HEK293 (cell line): ENCODE results near the gene CATSPERD.

Experiments
- CTCF ChIA-PET: fragments of 350-600 bp; formaldehyde crosslinking; extraction: SDS; loops from one replicate; lab custom pipeline; 2021; ENCODE audit warnings: antibody characterized with exemption; lab: Yijun Ruan, JAX
- POLR2A ChIA-PET: fragments of 300-600 bp; formaldehyde crosslinking; extraction: SDS; loops from one replicate; lab custom pipeline; 2020; ENCODE audit warnings: antibody characterized with exemption, inconsistent platforms; lab: Yijun Ruan, JAX
- H3K27ac ChIP-seq: fragments of 200-500 bp; sonication (Bioruptor generic); 2 replicates; pipeline ENCODE4 v1.5.1; 2014; ENCODE audit warnings: low read depth, low read length, control low read depth, inconsistent platforms; ENCODE audit errors: extremely low read depth
- H3K36me3 ChIP-seq, 2 experiments: fragments of 200-500 bp in 1 of 2; sonication (Bioruptor generic) in 1 of 2; 1 replicate in 1 of 2; 2 replicates in 1 of 2; pipeline ENCODE4 v1.5.1; 2014 to 2017; ENCODE audit warnings: inconsistent platforms in 2 of 2, low read length in 2 of 2; ENCODE audit not compliant: control insufficient read depth in 2 of 2, insufficient read depth in 1 of 2
- H3K4me1 ChIP-seq: fragments of 200-500 bp; sonication (Bioruptor generic); 2 replicates; pipeline ENCODE4 v1.5.1; 2014; ENCODE audit warnings: mild to moderate bottlenecking, low read length, inconsistent platforms; ENCODE audit not compliant: control insufficient read depth, insufficient read depth
- H3K4me3 ChIP-seq: 2 replicates; pipeline ENCODE4 v1.5.1; 2011; ENCODE audit warnings: low read depth, mild to moderate bottlenecking, control low read depth, low read length, moderate library complexity
- H3K9me3 ChIP-seq: fragments of 200-500 bp; sonication (Bioruptor generic); 2 replicates; pipeline ENCODE4 v1.5.1; 2014; ENCODE audit warnings: low read depth, low read length, inconsistent platforms; ENCODE audit not compliant: control insufficient read depth, insufficient read depth
- HOXD13 ChIP-seq: sonication (generic); formaldehyde crosslinking; IDR thresholded peaks from 2 replicates; pipeline ENCODE4 v1.8.0; 2022; ENCODE audit warnings: missing genetic modification reagents, borderline replicate concordance
- MYNN ChIP-seq: fragments of 450-650 bp; formaldehyde crosslinking; IDR thresholded peaks from 2 replicates; pipeline ENCODE4 v1.5.1; 2016; ENCODE audit warnings: missing biosample characterization, missing genetic modification characterization, borderline replicate concordance
- MZF1 ChIP-seq: fragments of 450-650 bp; formaldehyde crosslinking; IDR thresholded peaks from 2 replicates; pipeline ENCODE4 v1.5.1; 2017; ENCODE audit warnings: missing biosample characterization, missing genetic modification characterization, borderline replicate concordance
- SCRT2 ChIP-seq: fragments of 450-650 bp; formaldehyde crosslinking; IDR thresholded peaks from 2 replicates; pipeline ENCODE4 v1.5.1; 2016; ENCODE audit warnings: missing biosample characterization, missing genetic modification characterization
- SP2 ChIP-seq: fragments of 450-650 bp; formaldehyde crosslinking; IDR thresholded peaks from 2 replicates; pipeline ENCODE4 v1.5.1; 2016; ENCODE audit warnings: missing biosample characterization, missing genetic modification characterization
- ZNF138 ChIP-seq: fragments of 450-650 bp; formaldehyde crosslinking; IDR thresholded peaks from 2 replicates; pipeline ENCODE4 v1.5.1; 2016; ENCODE audit warnings: missing biosample characterization, missing genetic modification characterization, borderline replicate concordance
- ZNF155 ChIP-seq: fragments of 450-650 bp; formaldehyde crosslinking; IDR thresholded peaks from 2 replicates; pipeline ENCODE4 v1.5.1; 2016; ENCODE audit warnings: missing biosample characterization, missing genetic modification characterization
- ZNF184 ChIP-seq: fragments of 450-650 bp; IDR thresholded peaks from 2 replicates; pipeline ENCODE4 v1.5.1; 2018; ENCODE audit warnings: missing biosample characterization, mild to moderate bottlenecking, missing genetic modification characterization
- ZNF211 ChIP-seq: fragments of 450-650 bp; formaldehyde crosslinking; IDR thresholded peaks from 2 replicates; pipeline ENCODE4 v1.5.1; 2016; ENCODE audit warnings: low read depth, missing biosample characterization, missing genetic modification characterization
- ZNF23 ChIP-seq: fragments of 450-650 bp; formaldehyde crosslinking; IDR thresholded peaks from 2 replicates; pipeline ENCODE4 v1.5.1; 2016; ENCODE audit warnings: missing biosample characterization, missing genetic modification characterization, borderline replicate concordance
- ZNF548 ChIP-seq: fragments of 450-650 bp; formaldehyde crosslinking; IDR thresholded peaks from 2 replicates; pipeline ENCODE4 v1.5.1; 2016; ENCODE audit warnings: missing biosample characterization, missing genetic modification characterization
- ZNF677 ChIP-seq: fragments of 450-650 bp; IDR thresholded peaks from 2 replicates; pipeline ENCODE4 v1.5.0; 2018; ENCODE audit warnings: missing biosample characterization, mild to moderate bottlenecking, missing genetic modification characterization, moderate library complexity
- ZXDB ChIP-seq: fragments of 450-650 bp; formaldehyde crosslinking; IDR thresholded peaks from 2 replicates; pipeline ENCODE4 v1.5.1; 2016; ENCODE audit warnings: missing biosample characterization, missing genetic modification characterization
- TF ChIP-seq, protein P1 (sequence below): fragments of 450-650 bp; formaldehyde crosslinking; IDR thresholded peaks from 2 replicates; pipeline ENCODE4 v1.5.1; 2016; ENCODE audit warnings: missing biosample characterization, missing genetic modification characterization
- TF ChIP-seq, protein P2 (sequence below): fragments of 450-650 bp; formaldehyde crosslinking; IDR thresholded peaks from 2 replicates; pipeline ENCODE4 v1.5.1; 2016; ENCODE audit warnings: missing biosample characterization, missing genetic modification characterization
- TF ChIP-seq, protein P3 (sequence below): fragments of 450-650 bp; formaldehyde crosslinking; IDR thresholded peaks from 2 replicates; pipeline ENCODE4 v1.5.1; 2016; ENCODE audit warnings: missing biosample characterization, missing genetic modification characterization
- TF ChIP-seq, protein P4 (sequence below): fragments of 450-650 bp; formaldehyde crosslinking; IDR thresholded peaks from 2 replicates; pipeline ENCODE4 v1.5.1; 2016; ENCODE audit warnings: missing biosample characterization, missing genetic modification characterization
- TF ChIP-seq, protein P5 (sequence below): fragments of 450-650 bp; formaldehyde crosslinking; IDR thresholded peaks from 2 replicates; pipeline ENCODE4 v1.5.1; 2016; ENCODE audit warnings: missing biosample characterization, missing genetic modification characterization

CATSPERD gene

DNA sequence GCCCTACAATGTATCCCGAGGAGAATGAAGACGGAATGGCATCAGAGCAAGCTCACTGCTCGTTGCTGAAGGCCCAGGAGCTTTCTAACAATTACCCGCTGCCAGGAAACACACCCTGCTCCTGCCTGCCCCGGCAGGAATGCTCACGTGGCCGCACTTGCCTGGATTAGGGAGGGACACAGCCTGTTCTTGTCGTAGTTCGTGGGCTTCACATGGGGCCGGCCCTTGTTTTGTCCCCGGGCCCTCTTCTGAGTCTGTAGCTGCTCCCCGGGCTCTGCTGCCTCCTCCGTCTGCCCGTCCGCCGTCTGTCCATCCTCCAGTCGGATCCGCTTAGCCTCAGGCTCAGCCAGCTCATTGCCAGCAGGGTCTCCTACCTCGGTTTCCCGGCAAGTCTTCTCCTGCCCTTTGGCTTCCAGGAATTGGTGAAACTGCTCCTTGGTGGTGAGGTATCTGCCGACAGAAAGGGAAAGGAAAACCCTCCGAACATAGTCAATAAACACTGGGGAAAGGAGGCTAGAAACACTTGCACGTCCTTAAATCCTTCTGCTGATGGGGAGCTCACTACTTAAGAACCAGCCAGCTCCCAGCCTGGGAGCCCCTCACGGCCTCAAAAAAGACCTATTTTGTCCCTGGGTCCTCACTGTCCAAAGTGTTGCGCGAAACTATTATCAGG, 69.6 kb downstream of the CATSPERD start:
- Histone ChIP-seq H3K4me3 (peak overlapping the region; percentile 71), H3K36me3 (peaks cover 11 to 52% of the 10 kb centered on the region in 2 experiments; a peak in 2 of 3 replicates), H3K9me3 (no peaks in the 10 kb centered on the region), H3K4me1 (no peaks in the 10 kb centered on the region), H3K27ac (0 out of 2 replicates have a peak overlapping the region, but pooled peaks have one; percentile 18)
- ChIA-PET POLR2A (interaction anchor here (0.5 to 2.1 kb wide), 6 partner anchors 14 to 114 kb away, joined by 3 to 18 read pairs (median 8); partner anchors contain the start of genes CATSPERD, LONP1, NDUFA11 and RPL36), CTCF (interaction anchor here (0.6 to 2.8 kb wide), 5 partner anchors 14 to 148 kb away, joined by 3 to 24 read pairs (median 3); partner anchors contain the start of gene NRTN)
- peak; percentile 96 for TF ChIP-seq ZNF677 (tag by site-specific recombination)
- no peak for TF ChIP-seq MZF1

DNA sequence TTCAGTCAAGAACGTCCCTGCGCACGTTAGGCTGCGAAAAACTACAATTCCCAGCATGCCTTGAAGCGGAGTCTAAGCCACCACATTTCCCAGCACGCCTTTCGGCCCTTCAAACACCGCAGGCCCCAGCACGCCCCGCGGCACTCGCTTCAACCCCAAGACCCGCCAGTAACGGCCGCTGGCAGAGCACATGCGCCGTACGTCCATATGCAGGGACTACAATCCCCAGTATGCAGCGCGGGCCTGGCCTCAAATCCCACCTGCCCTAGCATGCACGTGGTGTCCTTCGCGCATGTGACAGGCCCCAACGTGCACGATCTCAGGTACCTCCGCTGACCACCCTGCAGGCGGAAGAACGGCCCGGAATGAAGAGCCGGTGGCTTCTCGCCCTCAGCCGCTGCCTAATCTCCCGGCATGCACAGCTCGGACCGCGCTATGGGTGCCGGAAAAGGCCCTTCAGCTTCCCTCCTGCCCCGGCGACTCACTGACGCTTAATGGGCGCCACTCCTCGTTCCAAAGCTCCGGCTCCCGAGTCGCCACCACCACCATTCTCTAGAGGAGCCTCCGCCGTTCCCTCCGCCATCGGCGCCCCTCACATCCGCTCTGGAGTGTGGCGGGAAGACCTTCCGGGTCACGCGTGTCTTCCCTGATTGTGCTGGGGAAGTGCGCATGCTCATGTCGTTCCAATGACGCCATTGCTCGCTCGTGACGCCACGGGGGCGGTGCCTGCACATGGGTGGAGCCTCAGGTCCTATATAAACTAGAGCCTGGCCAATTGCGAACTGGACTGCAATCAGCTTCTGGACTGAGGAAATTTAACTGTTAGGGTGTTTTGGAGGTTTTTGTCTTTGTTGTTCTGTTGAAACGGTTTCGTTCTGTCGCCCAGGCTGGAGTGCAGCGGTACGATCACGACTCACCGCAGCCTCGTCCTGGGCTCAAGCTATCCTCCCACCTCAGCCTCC, 70.4 kb downstream of the CATSPERD start, which contains the start of gene DUS3L:
DUS3L (minus strand) TSS at position 605 of the 962 bp plus-strand sequence; CDS start at position 583, 22 bp downstream.
- Histone ChIP-seq H3K9me3 (no peaks in the 10 kb centered on the region), H3K27ac (peak within 1 kb of the TSS; percentile 82), H3K36me3 (peaks cover 8 to 44% of the 10 kb centered on the region in 2 experiments; a peak in 2 of 3 replicates), H3K4me3 (peak within 1 kb of the TSS; percentile 71), H3K4me1 (no peaks in the 10 kb centered on the region)
- ChIA-PET CTCF (interaction anchor here (0.6 to 2.8 kb wide), 6 partner anchors 13 to 917 kb away, joined by 3 to 24 read pairs (median 4); partner anchors contain the start of gene NRTN), POLR2A (interaction anchor here (1.2 to 2.1 kb wide), 6 partner anchors 8 to 113 kb away, joined by 3 to 18 read pairs (median 7); partner anchors contain the start of genes CATSPERD, LONP1 and NDUFA11)
- TF ChIP-seq, protein P1, sequence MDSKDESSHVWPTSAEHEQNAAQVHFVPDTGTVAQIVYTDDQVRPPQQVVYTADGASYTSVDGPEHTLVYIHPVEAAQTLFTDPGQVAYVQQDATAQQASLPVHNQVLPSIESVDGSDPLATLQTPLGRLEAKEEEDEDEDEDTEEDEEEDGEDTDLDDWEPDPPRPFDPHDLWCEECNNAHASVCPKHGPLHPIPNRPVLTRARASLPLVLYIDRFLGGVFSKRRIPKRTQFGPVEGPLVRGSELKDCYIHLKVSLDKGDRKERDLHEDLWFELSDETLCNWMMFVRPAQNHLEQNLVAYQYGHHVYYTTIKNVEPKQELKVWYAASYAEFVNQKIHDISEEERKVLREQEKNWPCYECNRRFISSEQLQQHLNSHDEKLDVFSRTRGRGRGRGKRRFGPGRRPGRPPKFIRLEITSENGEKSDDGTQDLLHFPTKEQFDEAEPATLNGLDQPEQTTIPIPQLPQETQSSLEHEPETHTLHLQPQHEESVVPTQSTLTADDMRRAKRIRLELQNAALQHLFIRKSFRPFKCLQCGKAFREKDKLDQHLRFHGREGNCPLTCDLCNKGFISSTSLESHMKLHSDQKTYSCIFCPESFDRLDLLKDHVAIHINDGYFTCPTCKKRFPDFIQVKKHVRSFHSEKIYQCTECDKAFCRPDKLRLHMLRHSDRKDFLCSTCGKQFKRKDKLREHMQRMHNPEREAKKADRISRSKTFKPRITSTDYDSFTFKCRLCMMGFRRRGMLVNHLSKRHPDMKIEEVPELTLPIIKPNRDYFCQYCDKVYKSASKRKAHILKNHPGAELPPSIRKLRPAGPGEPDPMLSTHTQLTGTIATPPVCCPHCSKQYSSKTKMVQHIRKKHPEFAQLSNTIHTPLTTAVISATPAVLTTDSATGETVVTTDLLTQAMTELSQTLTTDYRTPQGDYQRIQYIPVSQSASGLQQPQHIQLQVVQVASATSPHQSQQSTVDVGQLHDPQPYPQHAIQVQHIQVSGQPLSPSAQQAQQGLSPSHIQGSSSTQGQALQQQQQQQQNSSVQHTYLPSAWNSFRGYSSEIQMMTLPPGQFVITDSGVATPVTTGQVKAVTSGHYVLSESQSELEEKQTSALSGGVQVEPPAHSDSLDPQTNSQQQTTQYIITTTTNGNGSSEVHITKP (tag by site-specific recombination) = peak; percentile 46; the same call in 1 of the 2 replicates
- TF ChIP-seq, protein P2, sequence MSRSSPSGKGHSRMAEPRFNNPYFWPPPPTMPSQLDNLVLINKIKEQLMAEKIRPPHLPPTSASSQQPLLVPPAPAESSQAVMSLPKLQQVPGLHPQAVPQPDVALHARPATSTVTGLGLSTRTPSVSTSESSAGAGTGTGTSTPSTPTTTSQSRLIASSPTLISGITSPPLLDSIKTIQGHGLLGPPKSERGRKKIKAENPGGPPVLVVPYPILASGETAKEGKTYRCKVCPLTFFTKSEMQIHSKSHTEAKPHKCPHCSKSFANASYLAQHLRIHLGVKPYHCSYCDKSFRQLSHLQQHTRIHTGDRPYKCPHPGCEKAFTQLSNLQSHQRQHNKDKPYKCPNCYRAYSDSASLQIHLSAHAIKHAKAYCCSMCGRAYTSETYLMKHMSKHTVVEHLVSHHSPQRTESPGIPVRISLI (tag by site-specific recombination) = no peak
- 0 out of 2 replicates have a peak, but pooled peaks have one; percentile 30 for TF ChIP-seq SCRT2 (tag by site-specific recombination)
- TF ChIP-seq ZNF155 (tag by site-specific recombination) = no peak
- TF ChIP-seq ZNF23 (tag by site-specific recombination) = no peak
- TF ChIP-seq ZNF138 (tag by site-specific recombination) = no peak
- TF ChIP-seq, protein P3, sequence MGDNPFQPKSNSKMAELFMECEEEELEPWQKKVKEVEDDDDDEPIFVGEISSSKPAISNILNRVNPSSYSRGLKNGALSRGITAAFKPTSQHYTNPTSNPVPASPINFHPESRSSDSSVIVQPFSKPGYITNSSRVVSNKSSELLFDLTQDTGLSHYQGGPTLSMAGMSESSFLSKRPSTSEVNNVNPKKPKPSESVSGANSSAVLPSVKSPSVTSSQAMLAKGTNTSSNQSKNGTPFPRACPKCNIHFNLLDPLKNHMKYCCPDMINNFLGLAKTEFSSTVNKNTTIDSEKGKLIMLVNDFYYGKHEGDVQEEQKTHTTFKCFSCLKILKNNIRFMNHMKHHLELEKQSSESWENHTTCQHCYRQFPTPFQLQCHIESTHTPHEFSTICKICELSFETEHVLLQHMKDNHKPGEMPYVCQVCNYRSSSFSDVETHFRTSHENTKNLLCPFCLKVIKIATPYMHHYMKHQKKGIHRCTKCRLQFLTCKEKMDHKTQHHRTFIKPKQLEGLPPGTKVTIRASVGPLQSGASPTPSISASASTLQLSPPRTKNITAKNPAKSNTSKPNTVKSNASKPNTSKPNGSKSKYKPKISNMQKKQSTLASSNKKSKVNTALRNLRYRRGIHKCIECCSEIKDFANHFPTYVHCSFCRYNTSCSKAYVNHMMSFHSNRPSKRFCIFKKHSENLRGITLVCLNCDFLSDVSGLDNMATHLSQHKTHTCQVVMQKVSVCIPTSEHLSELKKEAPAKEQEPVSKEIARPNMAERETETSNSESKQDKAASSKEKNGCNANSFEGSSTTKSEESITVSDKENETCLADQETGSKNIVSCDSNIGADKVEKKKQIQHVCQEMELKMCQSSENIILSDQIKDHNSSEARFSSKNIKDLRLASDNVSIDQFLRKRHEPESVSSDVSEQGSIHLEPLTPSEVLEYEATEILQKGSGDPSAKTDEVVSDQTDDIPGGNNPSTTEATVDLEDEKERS (tag by site-specific recombination) = no peak
- TF ChIP-seq HOXD13 (CRISPR knock-in tag) = no peak
- TF ChIP-seq ZXDB (tag by site-specific recombination) = peak; percentile 97
- TF ChIP-seq SP2 = peak; percentile 89
- TF ChIP-seq MYNN (tag by site-specific recombination) = no peak
- TF ChIP-seq ZNF548 (tag by site-specific recombination) = no peak
- TF ChIP-seq ZNF184 (tag by site-specific recombination) = no peak
- TF ChIP-seq, protein P4, sequence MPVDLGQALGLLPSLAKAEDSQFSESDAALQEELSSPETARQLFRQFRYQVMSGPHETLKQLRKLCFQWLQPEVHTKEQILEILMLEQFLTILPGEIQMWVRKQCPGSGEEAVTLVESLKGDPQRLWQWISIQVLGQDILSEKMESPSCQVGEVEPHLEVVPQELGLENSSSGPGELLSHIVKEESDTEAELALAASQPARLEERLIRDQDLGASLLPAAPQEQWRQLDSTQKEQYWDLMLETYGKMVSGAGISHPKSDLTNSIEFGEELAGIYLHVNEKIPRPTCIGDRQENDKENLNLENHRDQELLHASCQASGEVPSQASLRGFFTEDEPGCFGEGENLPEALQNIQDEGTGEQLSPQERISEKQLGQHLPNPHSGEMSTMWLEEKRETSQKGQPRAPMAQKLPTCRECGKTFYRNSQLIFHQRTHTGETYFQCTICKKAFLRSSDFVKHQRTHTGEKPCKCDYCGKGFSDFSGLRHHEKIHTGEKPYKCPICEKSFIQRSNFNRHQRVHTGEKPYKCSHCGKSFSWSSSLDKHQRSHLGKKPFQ (tag by site-specific recombination) = peak; percentile 77
- no peak for TF ChIP-seq ZNF211
- TF ChIP-seq, protein P5, sequence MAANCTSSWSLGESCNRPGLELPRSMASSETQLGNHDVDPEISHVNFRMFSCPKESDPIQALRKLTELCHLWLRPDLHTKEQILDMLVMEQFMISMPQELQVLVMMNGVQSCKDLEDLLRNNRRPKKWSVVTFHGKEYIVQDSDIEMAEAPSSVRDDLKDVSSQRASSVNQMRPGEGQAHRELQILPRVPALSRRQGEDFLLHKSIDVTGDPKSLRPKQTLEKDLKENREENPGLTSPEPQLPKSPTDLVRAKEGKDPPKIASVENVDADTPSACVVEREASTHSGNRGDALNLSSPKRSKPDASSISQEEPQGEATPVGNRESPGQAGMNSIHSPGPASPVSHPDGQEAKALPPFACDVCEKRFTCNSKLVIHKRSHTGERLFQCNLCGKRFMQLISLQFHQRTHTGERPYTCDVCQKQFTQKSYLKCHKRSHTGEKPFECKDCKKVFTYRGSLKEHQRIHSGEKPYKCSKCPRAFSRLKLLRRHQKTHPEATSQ = peak; percentile 90
